C4-2B (cell line): ENCODE results near the gene POLR1D.

ENCODE experiments used
- ZFX ChIP-seq: fragments of 450-650 bp; IDR thresholded peaks from 2 replicates; pipeline ENCODE4 v1.6.1; 2017
- TF ChIP-seq, protein P1 (sequence below): fragments of 450-650 bp; conservative IDR thresholded peaks from 2 replicates; pipeline ENCODE4 v1.5.1; 2017; ENCODE audit warnings: mild to moderate bottlenecking

DNA sequence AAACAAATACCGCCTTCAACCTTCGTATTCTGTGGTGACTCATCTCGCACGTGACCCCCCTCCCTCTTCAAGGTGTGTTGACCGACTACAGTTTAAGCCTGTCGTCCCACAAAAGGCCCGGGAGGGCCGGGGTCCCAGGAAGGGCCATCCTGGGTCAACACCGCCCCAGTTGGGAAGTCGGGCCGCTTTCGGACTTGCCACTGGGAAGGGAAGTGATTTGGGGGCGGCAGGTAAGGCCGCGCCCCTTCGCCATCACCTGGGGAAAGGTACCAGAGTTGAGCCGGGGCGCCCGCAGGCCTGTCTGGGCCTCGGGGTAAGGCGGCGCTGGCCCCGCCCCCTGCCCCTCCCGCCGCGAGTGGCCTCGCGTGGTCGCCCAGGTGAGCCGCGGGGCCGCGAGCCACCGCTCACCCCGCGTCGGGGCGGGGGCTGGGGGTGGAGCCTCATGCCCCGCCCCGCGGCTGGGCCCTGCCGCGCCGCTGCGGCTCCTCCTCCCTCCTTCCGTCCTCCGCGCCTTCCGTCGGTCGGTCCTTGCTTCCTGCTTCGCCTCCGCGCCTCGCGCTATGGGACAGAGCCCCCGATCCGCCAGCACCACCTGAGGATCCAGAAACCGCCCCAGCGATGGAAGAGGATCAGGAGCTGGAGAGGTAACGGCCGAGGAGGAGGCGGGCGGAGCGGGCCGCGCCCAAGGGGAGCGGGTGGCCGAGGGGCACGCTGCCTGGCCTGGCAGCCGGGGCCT is at the start of gene POLR1D:
- TF ChIP-seq, protein P1, sequence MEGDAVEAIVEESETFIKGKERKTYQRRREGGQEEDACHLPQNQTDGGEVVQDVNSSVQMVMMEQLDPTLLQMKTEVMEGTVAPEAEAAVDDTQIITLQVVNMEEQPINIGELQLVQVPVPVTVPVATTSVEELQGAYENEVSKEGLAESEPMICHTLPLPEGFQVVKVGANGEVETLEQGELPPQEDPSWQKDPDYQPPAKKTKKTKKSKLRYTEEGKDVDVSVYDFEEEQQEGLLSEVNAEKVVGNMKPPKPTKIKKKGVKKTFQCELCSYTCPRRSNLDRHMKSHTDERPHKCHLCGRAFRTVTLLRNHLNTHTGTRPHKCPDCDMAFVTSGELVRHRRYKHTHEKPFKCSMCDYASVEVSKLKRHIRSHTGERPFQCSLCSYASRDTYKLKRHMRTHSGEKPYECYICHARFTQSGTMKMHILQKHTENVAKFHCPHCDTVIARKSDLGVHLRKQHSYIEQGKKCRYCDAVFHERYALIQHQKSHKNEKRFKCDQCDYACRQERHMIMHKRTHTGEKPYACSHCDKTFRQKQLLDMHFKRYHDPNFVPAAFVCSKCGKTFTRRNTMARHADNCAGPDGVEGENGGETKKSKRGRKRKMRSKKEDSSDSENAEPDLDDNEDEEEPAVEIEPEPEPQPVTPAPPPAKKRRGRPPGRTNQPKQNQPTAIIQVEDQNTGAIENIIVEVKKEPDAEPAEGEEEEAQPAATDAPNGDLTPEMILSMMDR = no peak
- peak; percentile 93 for TF ChIP-seq ZFX
